ENCODE measurements around the gene GPR84.

GPR84 gene

GRCh38 chr12:54364413-54364812, at the start of gene GPR84:
Gene GPR84, minus strand, starts transcription at chr12:54364486. Its CDS starts 635 bp downstream, at chr12:54363851.
- no peak for DNase-seq

GRCh38 chr12:54413284-54414190, 49.3 kb upstream of the GPR84 start:
- no peak for DNase-seq

- DNase-seq: no peak
Observed at GRCh38 chr12:54412786-54413185, 48.5 kb upstream of the GPR84 start.

GRCh38 chr12:54412348-54412747, 48.1 kb upstream of the GPR84 start:
- DNase-seq: no peak

- DNase-seq: no peak
Observed at GRCh38 chr12:54411391-54412241, 47.3 kb upstream of the GPR84 start.

- peak; percentile 37 for DNase-seq
Observed at GRCh38 chr12:54409267-54409666, 45.0 kb upstream of the GPR84 start.

GRCh38 chr12:54407183-54407905, 43.1 kb upstream of the GPR84 start:
- DNase-seq: no peak

GRCh38 chr12:54405573-54405972, 41.3 kb upstream of the GPR84 start:
- no peak for DNase-seq

GRCh38 chr12:54405106-54405505, 40.8 kb upstream of the GPR84 start:
- DNase-seq: no peak

- DNase-seq: peak; percentile 5
Observed at GRCh38 chr12:54404061-54405004, 40.0 kb upstream of the GPR84 start.

- no peak for DNase-seq
Observed at GRCh38 chr12:54401119-54401518, 36.8 kb upstream of the GPR84 start.

GRCh38 chr12:54398995-54399793, 34.9 kb upstream of the GPR84 start:
- DNase-seq: peak; percentile 22

- DNase-seq: no peak
Observed at GRCh38 chr12:54398218-54398617, 33.9 kb upstream of the GPR84 start.

GRCh38 chr12:54397157-54397556, 32.9 kb upstream of the GPR84 start:
- no peak for DNase-seq

GRCh38 chr12:54395545-54395944, 31.3 kb upstream of the GPR84 start:
- DNase-seq: no peak

- no peak for DNase-seq
Observed at GRCh38 chr12:54394986-54395385, 30.7 kb upstream of the GPR84 start.

GRCh38 chr12:54394281-54394719, 30.0 kb upstream of the GPR84 start:
- peak; percentile 6 for DNase-seq

GRCh38 chr12:54393743-54394142, 29.5 kb upstream of the GPR84 start:
- DNase-seq: no peak

- no peak for DNase-seq
Observed at GRCh38 chr12:54393207-54393609, 28.9 kb upstream of the GPR84 start.

GRCh38 chr12:54392485-54393206, 28.4 kb upstream of the GPR84 start:
- no peak for DNase-seq
